GM12878 (cell line): ENCODE measurements around the gene ADGRD1. TPM values are rescaled to one million over a fixed set of nuclear protein-coding genes. Genes with fewer than 3 reads are reported as not detected.

ENCODE experiments used
- ATAC-seq: fragments of 200-7000 bp; cut with Tn5 transposase; 3 replicates; pipeline ENCODE4 v1.9.1; 2020; ENCODE audit warnings: mild to moderate bottlenecking, moderate library complexity
- BruUV-seq: library from RNA; stranded (reverse); fragments of 400-500 nt; replicated peaks from 2 replicates; lab custom pipeline; 2021; lab: Mats Ljungman, UMichigan
- CTCF ChIA-PET: fragments of 300-600 bp; sonication (Branson Sonifier 250); formaldehyde crosslinking; extraction: SDS; loops from one replicate; lab custom pipeline; 2021; ENCODE audit warnings: inconsistent platforms; lab: Yijun Ruan, JAX
- POLR2A ChIA-PET: fragments of 350-600 bp; formaldehyde crosslinking; extraction: SDS; loops from one replicate; lab custom pipeline; 2021; ENCODE audit warnings: inconsistent platforms; lab: Charles Lee
- RAD21 ChIA-PET: fragments of 300-600 bp; sonication (Branson Sonifier 250); formaldehyde crosslinking; loops from one replicate; lab custom pipeline; 2023; ENCODE audit warnings: antibody characterized with exemption; ENCODE audit not compliant: unreplicated experiment; lab: Charles Lee
- SMC1A ChIA-PET: fragments of 300-600 bp; sonication (Branson Sonifier 250); formaldehyde crosslinking; loops from one replicate; lab custom pipeline; 2023; ENCODE audit not compliant: unreplicated experiment, uncharacterized antibody; lab: Charles Lee
- DNase-seq: peaks from one replicate; pipeline ENCODE4 v3.0.0-alpha.2; 2011; ENCODE audit warnings: low read depth, low spot score
- FAIRE-seq: peaks from 3 replicates; lab custom pipeline; 2011; peaks lifted over from hg19 to GRCh38; lab: Jason Lieb, UNC
- H2AFZ ChIP-seq: 2 replicates; pipeline ENCODE4 v1.6.0; 2011; ENCODE audit warnings: low read depth, low read length, control low read depth; ENCODE audit not compliant: control insufficient read depth
- H3K27ac ChIP-seq: 2 replicates; pipeline ENCODE4 v1.5.1; 2011; ENCODE audit warnings: control low read depth; ENCODE audit not compliant: control insufficient read depth, insufficient read depth
- H3K27me3 ChIP-seq, 2 experiments: replicated peaks in 1 of 2; 2 replicates each; pipeline versions ENCODE4 v1.6.0 to v1.6.1; 2011; ENCODE audit warnings: low read length in 1 of 2; ENCODE audit not compliant: control insufficient read depth in 2 of 2, insufficient read depth in 2 of 2
- H3K36me3 ChIP-seq, 2 experiments: 2 replicates each; pipeline ENCODE4 v1.5.1; 2011; ENCODE audit warnings: low read length in 1 of 2; ENCODE audit not compliant: control insufficient read depth in 2 of 2, insufficient read depth in 2 of 2
- H3K4me1 ChIP-seq: 2 replicates; pipeline ENCODE4 v1.6.1; 2011; ENCODE audit warnings: mild to moderate bottlenecking, low read length, moderate library complexity, mixed read lengths; ENCODE audit not compliant: control insufficient read depth, insufficient read depth
- H3K4me2 ChIP-seq: 2 replicates; pipeline ENCODE4 v1.6.0; 2011; ENCODE audit warnings: control low read depth; ENCODE audit not compliant: control insufficient read depth, insufficient read depth
- H3K4me3 ChIP-seq: fragments of 200-600 bp; sonication (generic); 2 replicates; pipeline ENCODE4 v1.5.1; 2016
- H3K79me2 ChIP-seq: 2 replicates; pipeline ENCODE4 v1.6.0; 2011; ENCODE audit warnings: low read length; ENCODE audit not compliant: control insufficient read depth, insufficient read depth
- H3K9ac ChIP-seq: 2 replicates; pipeline ENCODE4 v1.8.0; 2011; ENCODE audit warnings: low read length, control low read depth, mixed read lengths; ENCODE audit not compliant: control insufficient read depth, insufficient read depth
- H3K9me3 ChIP-seq: replicated peaks from 3 replicates; pipeline ENCODE4 v1.5.1; 2011; ENCODE audit warnings: mild to moderate bottlenecking, low read length; ENCODE audit not compliant: control insufficient read depth, insufficient read depth
- H4K20me1 ChIP-seq: 2 replicates; pipeline ENCODE4 v1.6.0; 2011; ENCODE audit not compliant: control insufficient read depth, insufficient read depth
- CBX5 ChIP-seq: sonication (generic); IDR thresholded peaks from 2 replicates; pipeline ENCODE4 v1.6.1; 2016; ENCODE audit warnings: low read depth, moderate library complexity, mild to moderate bottlenecking, inconsistent platforms
- EZH2 ChIP-seq: IDR thresholded peaks from 2 replicates; pipeline ENCODE4 v1.6.1; 2012; ENCODE audit warnings: low read depth, mild to moderate bottlenecking, control low read depth, inconsistent platforms, low read length, borderline replicate concordance; ENCODE audit not compliant: control insufficient read depth
- HDAC2 ChIP-seq: fragments of 200-600 bp; sonication (generic); IDR thresholded peaks from 2 replicates; pipeline ENCODE4 v1.6.1; 2017
- NFXL1 ChIP-seq: fragments of 450-650 bp; IDR thresholded peaks from 2 replicates; pipeline ENCODE4 v1.6.1; 2017; ENCODE audit warnings: antibody characterized with exemption, mild to moderate bottlenecking, borderline replicate concordance
- RELA ChIP-seq: fragments of 450-650 bp; IDR thresholded peaks from 2 replicates; pipeline ENCODE4 v1.8.0; 2014; ENCODE audit warnings: borderline replicate concordance; ENCODE audit not compliant: partially characterized antibody
- REST ChIP-seq: IDR thresholded peaks from 2 replicates; pipeline ENCODE4 v1.6.1; 2012; ENCODE audit warnings: mild to moderate bottlenecking, low read depth, low read length
- SUPT20H ChIP-seq: IDR thresholded peaks from 2 replicates; pipeline ENCODE4 v1.6.1; 2011; ENCODE audit warnings: low read depth, mild to moderate bottlenecking, low read length, moderate library complexity, borderline replicate concordance; ENCODE audit not compliant: control insufficient read depth
- ZNF592 ChIP-seq: fragments of 450-650 bp; IDR thresholded peaks from 2 replicates; pipeline ENCODE4 v1.6.1; 2017; ENCODE audit warnings: mild to moderate bottlenecking, moderate library complexity
- WGBS: methylation state at CpG from one replicate; pipeline ENCODE4 v1.1.6; 2016; ENCODE audit warnings: low lambda C conversion rate; ENCODE audit not compliant: insufficient replicate concordance, insufficient coverage; ENCODE audit errors: missing lambda C conversion rate; 5-methylcytosine and 5-hydroxymethylcytosine counted together
- in situ Hi-C: fragments of 300-500 bp; cut with MboI; formaldehyde crosslinking; loops from 9 replicates; pipeline ENCODE4 v1.14.3; 2018; ENCODE audit warnings: mixed read lengths
- intact Hi-C: fragments of 100-400 bp; cut with micrococcal nuclease; formaldehyde crosslinking; loops from one replicate; pipeline ENCODE4 v1.14.2; 2022; ENCODE audit not compliant: unreplicated experiment
- polyA plus RNA-seq, 11 experiments: library from polyadenylated mRNA; depleted of rRNA in 4 of 11; unstranded in 6 of 11; stranded (reverse) in 5 of 11; fragments of >200 nt; fragmentation: Nextera tagmentation in 4 of 11; fragmentation: Illumina TruSeq in 1 of 11; extraction: Ambion mirVana in 4 of 11; extraction: Trizol in 1 of 11; gene quantifications; 1 replicate in 1 of 11; 2 replicates in 10 of 11; pipeline versions ENCODE4 v1.2.1 to v1.2.3, GENCODE V29; 2011 to 2016; ENCODE audit warnings: inconsistent platforms in 2 of 11, missing spikeins in 2 of 11, low read depth in 1 of 11
- total RNA-seq, 4 experiments: library from RNA; depleted of rRNA in 3 of 4; stranded (reverse); fragments of >200 nt in 3 of 4; fragmentation: Illumina TruSeq in 1 of 4; extraction: Trizol in 1 of 4; gene quantifications; 2 replicates each; pipeline versions ENCODE4 v1.2.1 to v1.2.3, GENCODE V29; 2013 to 2021

The ADGRD1 gene
- total and polyA plus RNA-seq, 10 of the 15 experiments (the other 5 are each of a cell fraction or from before 2014, with no cell fraction given) = 0.15 to 12.7 (median 1.2) TPM

- no peak overlapping the region for H3K27ac ChIP-seq
- no peaks in the 10 kb centered on the region for H3K36me3 ChIP-seq
- 94% methylated on average over 12 of the region's 13 CpGs for whole genome bisulfite sequencing
- H2AFZ ChIP-seq = no peak overlapping the region
- H3K4me3 ChIP-seq = no peak overlapping the region
- no peak for ATAC-seq
- H3K27me3 ChIP-seq = no peaks in the 10 kb centered on the region
- in situ Hi-C loops (no loop called here), intact Hi-C loops (no loop called here)
- H3K4me2 ChIP-seq = no peak overlapping the region
- SMC1A ChIA-PET = no interaction called here
- no TSS peak for BruUV-seq
- POLR2A ChIA-PET = no interaction called here
- no peaks in the 10 kb centered on the region for H3K9me3 ChIP-seq
- H3K4me1 ChIP-seq = no peaks in the 10 kb centered on the region
- H3K79me2 ChIP-seq = no peaks in the 10 kb centered on the region
- CTCF ChIA-PET = no interaction called here
- RAD21 ChIA-PET = no interaction called here
- no peak for DNase-seq
- TF ChIP-seq ZNF592 (no peak), CBX5 (no peak), REST (no peak), NFXL1 (peak; percentile 99), HDAC2 (0 out of 2 replicates have a peak, but pooled peaks have one; percentile 3), EZH2 (no peak), SUPT20H (no peak), RELA (no peak)
- no peak overlapping the region for H3K9ac ChIP-seq
- no peak for FAIRE-seq
- H4K20me1 ChIP-seq = no peaks in the 10 kb centered on the region
Observed at GRCh38 chr12:131045705-131046460, 92.2 kb downstream of the ADGRD1 start.
